ENCODE measurements around the gene PCDHB12. TPM values are rescaled to one million over a fixed set of nuclear protein-coding genes. Genes with fewer than 3 reads are reported as not detected.
"Not testable (repeated sequence)": the region's sequence is repeated elsewhere in the genome, so short reads cannot be mapped to it uniquely, and the experiment has no call there.

Gene PCDHB12
- polyA plus RNA-seq, 1 donor from 2014 or later: 2.2 TPM

DNA sequence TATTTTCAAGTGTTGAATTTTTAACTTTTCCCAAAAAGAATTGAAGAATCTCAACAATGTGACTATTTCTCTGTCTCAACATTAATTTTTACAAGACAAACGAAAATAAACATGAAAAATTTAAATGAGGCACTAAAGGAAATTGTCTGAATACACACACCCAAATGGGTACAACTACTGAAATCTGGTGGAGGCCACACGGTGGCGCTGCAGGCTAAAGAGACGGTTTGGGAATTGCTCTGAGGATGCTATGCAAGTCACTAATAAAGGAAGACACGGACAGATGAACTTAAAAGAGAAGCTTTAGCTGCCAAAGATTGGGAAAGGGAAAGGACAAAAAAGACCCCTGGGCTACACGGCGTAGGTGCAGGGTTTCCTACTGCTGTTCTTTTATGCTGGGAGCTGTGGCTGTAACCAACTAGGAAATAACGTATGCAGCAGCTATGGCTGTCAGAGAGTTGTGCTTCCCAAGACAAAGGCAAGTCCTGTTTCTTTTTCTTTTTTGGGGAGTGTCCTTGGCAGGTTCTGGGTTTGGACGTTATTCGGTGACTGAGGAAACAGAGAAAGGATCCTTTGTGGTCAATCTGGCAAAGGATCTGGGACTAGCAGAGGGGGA, 16.3 kb upstream of the PCDHB12 start, which contains the start of gene PCDHB10 (continued):
- TF ChIP-seq EZH2 (IDR thresholded peaks at IDR 0.05; ENCODE audit: borderline replicate concordance, insufficient read depth, low read length, poor library complexity, severe bottlenecking) (no peak), RAD21 (conservative IDR thresholded peaks at IDR 0.05) (peak; percentile 59)

- H3K4me3 ChIP-seq (ENCODE audit: low read length); H2AFZ ChIP-seq (ENCODE audit: low read depth, low read length); H3K36me3 ChIP-seq (ENCODE audit: insufficient read depth, low read length); H3K27me3 ChIP-seq (ENCODE audit: insufficient read depth, low read depth, low read length); H3K79me2 ChIP-seq (replicated peaks; ENCODE audit: insufficient read depth, low read length); H3K9me2 ChIP-seq (ENCODE audit: insufficient read depth, low read length); H3K9ac ChIP-seq (ENCODE audit: low read length); H4K20me1 ChIP-seq (ENCODE audit: insufficient read depth); H3K27ac ChIP-seq (ENCODE audit: low read length); H3F3A ChIP-seq (ENCODE audit: insufficient read depth, low read length, poor library complexity, severe bottlenecking); H3K4me2 ChIP-seq (ENCODE audit: low read length): not testable (repeated sequence)
- H3K9me3 ChIP-seq (ENCODE audit: low read length): peaks cover 21% of the 10 kb centered on the region
Measured at GRCh38 chr5:141194332-141194731, 14.2 kb upstream of the PCDHB12 start.

DNA sequence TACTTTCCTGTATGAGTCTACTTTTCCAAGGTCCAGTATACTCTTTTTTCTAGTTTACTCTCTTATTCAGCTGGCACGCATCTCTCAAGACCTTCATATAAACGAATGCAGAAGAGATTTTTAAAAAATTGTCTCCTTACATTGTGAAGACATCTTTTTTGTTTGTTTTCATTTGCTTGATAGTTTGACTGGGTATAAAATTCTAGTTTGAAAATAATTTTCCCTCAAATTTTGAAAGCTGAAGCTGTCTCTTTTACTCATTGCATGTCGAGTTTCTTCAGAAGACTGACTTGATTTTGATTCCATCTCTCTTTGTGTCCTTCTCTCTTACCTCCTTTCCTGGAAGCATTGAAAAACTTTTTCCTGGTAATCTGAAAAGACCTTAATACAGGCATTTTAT, 12.2 kb upstream of the PCDHB12 start:
- H3K9ac ChIP-seq (ENCODE audit: low read length): no peak overlapping the region
- H3K79me2 ChIP-seq (replicated peaks; ENCODE audit: insufficient read depth, low read length): peaks cover 10% of the 10 kb centered on the region
- no peaks in the 10 kb centered on the region for H4K20me1 ChIP-seq (ENCODE audit: insufficient read depth)
- H3F3A ChIP-seq (ENCODE audit: insufficient read depth, low read length, poor library complexity, severe bottlenecking): no peaks in the 10 kb centered on the region
- H3K4me3 ChIP-seq (ENCODE audit: low read length): no peak overlapping the region
- H3K27me3 ChIP-seq (ENCODE audit: insufficient read depth, low read depth, low read length): no peaks in the 10 kb centered on the region
- H3K36me3 ChIP-seq (ENCODE audit: insufficient read depth, low read length): peaks cover 4% of the 10 kb centered on the region
- peaks cover 31% of the 10 kb centered on the region for H3K9me3 ChIP-seq (ENCODE audit: low read length)
- TF ChIP-seq REST (IDR thresholded peaks at IDR 0.05; ENCODE audit: borderline replicate concordance): no peak
- TF ChIP-seq TAF1 (IDR thresholded peaks at IDR 0.05; ENCODE audit: low read depth): no peak
- no peak for TF ChIP-seq EP300 (conservative IDR thresholded peaks at IDR 0.05; ENCODE audit: poor library complexity, severe bottlenecking)
- no peak for TF ChIP-seq SMC3 (conservative IDR thresholded peaks at IDR 0.05; ENCODE audit: poor library complexity)
- no peak for TF ChIP-seq EZH2 (IDR thresholded peaks at IDR 0.05; ENCODE audit: borderline replicate concordance, insufficient read depth, low read length, poor library complexity, severe bottlenecking)
- TF ChIP-seq RAD21 (conservative IDR thresholded peaks at IDR 0.05): no peak
- TF ChIP-seq, protein P1, sequence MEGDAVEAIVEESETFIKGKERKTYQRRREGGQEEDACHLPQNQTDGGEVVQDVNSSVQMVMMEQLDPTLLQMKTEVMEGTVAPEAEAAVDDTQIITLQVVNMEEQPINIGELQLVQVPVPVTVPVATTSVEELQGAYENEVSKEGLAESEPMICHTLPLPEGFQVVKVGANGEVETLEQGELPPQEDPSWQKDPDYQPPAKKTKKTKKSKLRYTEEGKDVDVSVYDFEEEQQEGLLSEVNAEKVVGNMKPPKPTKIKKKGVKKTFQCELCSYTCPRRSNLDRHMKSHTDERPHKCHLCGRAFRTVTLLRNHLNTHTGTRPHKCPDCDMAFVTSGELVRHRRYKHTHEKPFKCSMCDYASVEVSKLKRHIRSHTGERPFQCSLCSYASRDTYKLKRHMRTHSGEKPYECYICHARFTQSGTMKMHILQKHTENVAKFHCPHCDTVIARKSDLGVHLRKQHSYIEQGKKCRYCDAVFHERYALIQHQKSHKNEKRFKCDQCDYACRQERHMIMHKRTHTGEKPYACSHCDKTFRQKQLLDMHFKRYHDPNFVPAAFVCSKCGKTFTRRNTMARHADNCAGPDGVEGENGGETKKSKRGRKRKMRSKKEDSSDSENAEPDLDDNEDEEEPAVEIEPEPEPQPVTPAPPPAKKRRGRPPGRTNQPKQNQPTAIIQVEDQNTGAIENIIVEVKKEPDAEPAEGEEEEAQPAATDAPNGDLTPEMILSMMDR (IDR thresholded peaks at IDR 0.05; ENCODE audit: poor library complexity, severe bottlenecking): no peak
- TF ChIP-seq MXI1 (conservative IDR thresholded peaks at IDR 0.05; ENCODE audit: poor library complexity, severe bottlenecking): no peak
- TF ChIP-seq POLR2AphosphoS5 (IDR thresholded peaks at IDR 0.05): no peak
- no peak overlapping the region for H3K4me2 ChIP-seq (ENCODE audit: low read length)
- no peak overlapping the region for H2AFZ ChIP-seq (ENCODE audit: low read depth, low read length)
- H3K27ac ChIP-seq (ENCODE audit: low read length): no peak overlapping the region
- H3K9me2 ChIP-seq (ENCODE audit: insufficient read depth, low read length): no peaks in the 10 kb centered on the region
